ENCODE measurements around the gene IFITM5.
A peak's percentile ranks its signal among the peaks of the same experiment; 100 is the strongest.

Gene IFITM5

DNA sequence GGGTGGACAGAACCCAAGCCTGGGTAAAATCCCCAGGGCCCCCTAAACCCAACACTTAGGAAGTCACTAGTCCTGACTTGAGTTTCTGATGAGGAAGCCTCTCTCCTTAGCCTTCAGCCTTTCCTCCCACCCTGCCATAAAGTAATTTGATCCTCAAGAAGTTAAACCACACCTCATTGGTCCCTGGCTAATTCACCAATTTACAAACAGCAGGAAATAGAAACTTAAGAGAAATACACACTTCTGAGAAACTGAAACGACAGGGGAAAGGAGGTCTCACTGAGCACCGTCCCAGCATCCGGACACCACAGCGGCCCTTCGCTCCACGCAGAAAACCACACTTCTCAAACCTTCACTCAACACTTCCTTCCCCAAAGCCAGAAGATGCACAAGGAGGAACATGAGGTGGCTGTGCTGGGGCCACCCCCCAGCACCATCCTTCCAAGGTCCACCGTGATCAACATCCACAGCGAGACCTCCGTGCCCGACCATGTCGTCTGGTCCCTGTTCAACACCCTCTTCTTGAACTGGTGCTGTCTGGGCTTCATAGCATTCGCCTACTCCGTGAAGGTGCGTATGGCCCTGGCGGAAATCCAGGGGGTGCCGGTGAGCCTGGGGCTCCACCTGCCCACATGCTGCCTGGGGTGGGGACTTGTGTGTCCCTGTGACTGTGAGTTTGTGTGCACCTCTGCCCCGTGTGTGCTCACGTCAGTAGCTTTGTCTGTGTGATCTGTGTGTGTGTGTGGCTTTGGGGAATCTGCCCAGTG is 14.6 kb upstream of the IFITM5 start, which contains the start of gene IFITM1:
IFITM1 (plus strand) TSS at position 254 of the 767 bp plus-strand sequence; CDS start at position 385, 131 bp downstream.
- 0 out of 2 replicates have a peak, but pooled peaks have one; percentile 20 for TF ChIP-seq TCF12 (IDR thresholded peaks at IDR 0.05; ENCODE audit: low read depth)
- TF ChIP-seq YY1 (IDR thresholded peaks at IDR 0.05; ENCODE audit: low read depth), result no peak
- no peak for TF ChIP-seq TAF1 (IDR thresholded peaks at IDR 0.05; ENCODE audit: low read depth)

DNA sequence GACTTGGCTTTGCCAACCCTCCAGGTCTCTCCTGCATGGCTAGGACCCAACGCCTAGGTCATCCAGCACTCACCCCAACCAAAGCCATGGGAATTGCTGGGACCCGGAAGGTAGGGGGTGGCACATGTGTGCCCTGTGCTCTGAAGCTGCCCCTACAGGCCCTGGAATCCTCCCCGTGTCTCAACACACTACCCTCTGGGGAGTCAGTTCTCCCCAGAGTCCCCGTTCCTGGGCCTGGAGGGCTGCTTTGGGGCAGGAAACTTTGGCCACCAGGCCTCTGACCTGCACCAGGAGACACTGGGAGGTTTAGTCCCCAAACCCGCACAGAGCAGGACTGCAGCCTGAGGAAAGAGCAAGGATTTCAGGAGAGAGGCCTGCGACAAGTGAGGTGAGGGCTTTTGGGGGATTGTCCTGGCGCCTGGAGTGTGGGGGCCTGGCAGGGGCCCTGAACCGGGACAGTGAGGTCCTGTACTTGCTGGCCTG is 14.0 kb upstream of the IFITM5 start:
- TF ChIP-seq YY1 (IDR thresholded peaks at IDR 0.05; ENCODE audit: low read depth), result no peak
- TF ChIP-seq TCF12 (IDR thresholded peaks at IDR 0.05; ENCODE audit: low read depth), result 0 out of 2 replicates have a peak, but pooled peaks have one; percentile 24

DNA sequence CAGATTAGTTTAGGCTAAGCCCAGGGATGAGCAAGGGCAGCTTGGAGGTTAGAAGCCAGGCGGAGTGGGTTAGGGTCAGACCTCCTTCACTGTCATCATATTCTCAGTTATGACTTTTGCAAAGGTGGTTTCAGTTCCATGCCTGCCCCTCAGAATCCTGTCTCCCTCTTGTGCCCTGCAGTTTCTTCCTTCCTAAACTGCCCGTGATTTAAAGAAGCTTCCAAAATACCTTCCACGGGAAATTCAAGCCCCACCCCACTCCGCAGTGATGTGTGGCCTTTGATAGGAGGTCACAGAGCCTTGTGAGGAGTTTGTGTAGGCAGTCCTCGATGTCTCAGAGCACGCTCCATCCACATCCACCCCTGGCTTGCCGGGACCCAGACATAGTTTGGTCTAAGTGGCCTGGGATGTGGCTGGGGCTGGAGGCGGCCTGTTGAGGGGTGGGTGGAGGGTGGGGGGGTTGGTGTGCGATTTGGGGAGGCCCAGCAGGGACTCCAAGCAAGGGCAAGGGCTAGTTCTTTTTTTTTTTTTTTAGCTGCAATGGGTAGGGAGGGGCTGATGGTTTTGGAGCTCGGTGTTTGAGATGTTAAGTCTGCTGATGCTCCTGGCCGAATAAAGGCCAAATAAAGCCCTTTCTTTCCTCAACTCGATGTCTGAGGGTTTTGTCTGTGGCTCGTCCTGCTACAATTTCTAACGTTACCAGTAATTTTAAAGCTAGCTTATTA is 12.9 kb upstream of the IFITM5 start:
- TF ChIP-seq, protein P1, sequence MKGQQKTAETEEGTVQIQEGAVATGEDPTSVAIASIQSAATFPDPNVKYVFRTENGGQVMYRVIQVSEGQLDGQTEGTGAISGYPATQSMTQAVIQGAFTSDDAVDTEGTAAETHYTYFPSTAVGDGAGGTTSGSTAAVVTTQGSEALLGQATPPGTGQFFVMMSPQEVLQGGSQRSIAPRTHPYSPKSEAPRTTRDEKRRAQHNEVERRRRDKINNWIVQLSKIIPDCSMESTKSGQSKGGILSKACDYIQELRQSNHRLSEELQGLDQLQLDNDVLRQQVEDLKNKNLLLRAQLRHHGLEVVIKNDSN (IDR thresholded peaks at IDR 0.05), result no peak
- TF ChIP-seq CREB1 (IDR thresholded peaks at IDR 0.05; ENCODE audit: low read depth) (no peak), TCF12 (IDR thresholded peaks at IDR 0.05; ENCODE audit: low read depth) (no peak), ZBTB7A (IDR thresholded peaks at IDR 0.05; ENCODE audit: low read depth) (no peak), FOXM1 (IDR thresholded peaks at IDR 0.05; ENCODE audit: borderline replicate concordance, low read depth) (no peak), TEAD4 (IDR thresholded peaks at IDR 0.05) (no peak), RAD21 (IDR thresholded peaks at IDR 0.05; ENCODE audit: low read depth) (no peak), TAF1 (IDR thresholded peaks at IDR 0.05; ENCODE audit: low read depth) (no peak), EGR1 (IDR thresholded peaks at IDR 0.05) (no peak), NFIC (IDR thresholded peaks at IDR 0.05) (no peak), YY1 (IDR thresholded peaks at IDR 0.05; ENCODE audit: low read depth) (no peak), CEBPB (IDR thresholded peaks at IDR 0.05) (no peak), EP300 (IDR thresholded peaks at IDR 0.05; ENCODE audit: borderline replicate concordance) (no peak)
- TF ChIP-seq, protein P2, sequence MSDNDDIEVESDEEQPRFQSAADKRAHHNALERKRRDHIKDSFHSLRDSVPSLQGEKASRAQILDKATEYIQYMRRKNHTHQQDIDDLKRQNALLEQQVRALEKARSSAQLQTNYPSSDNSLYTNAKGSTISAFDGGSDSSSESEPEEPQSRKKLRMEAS (IDR thresholded peaks at IDR 0.05), result no peak
- TF ChIP-seq, protein P3, sequence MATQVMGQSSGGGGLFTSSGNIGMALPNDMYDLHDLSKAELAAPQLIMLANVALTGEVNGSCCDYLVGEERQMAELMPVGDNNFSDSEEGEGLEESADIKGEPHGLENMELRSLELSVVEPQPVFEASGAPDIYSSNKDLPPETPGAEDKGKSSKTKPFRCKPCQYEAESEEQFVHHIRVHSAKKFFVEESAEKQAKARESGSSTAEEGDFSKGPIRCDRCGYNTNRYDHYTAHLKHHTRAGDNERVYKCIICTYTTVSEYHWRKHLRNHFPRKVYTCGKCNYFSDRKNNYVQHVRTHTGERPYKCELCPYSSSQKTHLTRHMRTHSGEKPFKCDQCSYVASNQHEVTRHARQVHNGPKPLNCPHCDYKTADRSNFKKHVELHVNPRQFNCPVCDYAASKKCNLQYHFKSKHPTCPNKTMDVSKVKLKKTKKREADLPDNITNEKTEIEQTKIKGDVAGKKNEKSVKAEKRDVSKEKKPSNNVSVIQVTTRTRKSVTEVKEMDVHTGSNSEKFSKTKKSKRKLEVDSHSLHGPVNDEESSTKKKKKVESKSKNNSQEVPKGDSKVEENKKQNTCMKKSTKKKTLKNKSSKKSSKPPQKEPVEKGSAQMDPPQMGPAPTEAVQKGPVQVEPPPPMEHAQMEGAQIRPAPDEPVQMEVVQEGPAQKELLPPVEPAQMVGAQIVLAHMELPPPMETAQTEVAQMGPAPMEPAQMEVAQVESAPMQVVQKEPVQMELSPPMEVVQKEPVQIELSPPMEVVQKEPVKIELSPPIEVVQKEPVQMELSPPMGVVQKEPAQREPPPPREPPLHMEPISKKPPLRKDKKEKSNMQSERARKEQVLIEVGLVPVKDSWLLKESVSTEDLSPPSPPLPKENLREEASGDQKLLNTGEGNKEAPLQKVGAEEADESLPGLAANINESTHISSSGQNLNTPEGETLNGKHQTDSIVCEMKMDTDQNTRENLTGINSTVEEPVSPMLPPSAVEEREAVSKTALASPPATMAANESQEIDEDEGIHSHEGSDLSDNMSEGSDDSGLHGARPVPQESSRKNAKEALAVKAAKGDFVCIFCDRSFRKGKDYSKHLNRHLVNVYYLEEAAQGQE (IDR thresholded peaks at IDR 0.05; ENCODE audit: low read depth), result no peak

DNA sequence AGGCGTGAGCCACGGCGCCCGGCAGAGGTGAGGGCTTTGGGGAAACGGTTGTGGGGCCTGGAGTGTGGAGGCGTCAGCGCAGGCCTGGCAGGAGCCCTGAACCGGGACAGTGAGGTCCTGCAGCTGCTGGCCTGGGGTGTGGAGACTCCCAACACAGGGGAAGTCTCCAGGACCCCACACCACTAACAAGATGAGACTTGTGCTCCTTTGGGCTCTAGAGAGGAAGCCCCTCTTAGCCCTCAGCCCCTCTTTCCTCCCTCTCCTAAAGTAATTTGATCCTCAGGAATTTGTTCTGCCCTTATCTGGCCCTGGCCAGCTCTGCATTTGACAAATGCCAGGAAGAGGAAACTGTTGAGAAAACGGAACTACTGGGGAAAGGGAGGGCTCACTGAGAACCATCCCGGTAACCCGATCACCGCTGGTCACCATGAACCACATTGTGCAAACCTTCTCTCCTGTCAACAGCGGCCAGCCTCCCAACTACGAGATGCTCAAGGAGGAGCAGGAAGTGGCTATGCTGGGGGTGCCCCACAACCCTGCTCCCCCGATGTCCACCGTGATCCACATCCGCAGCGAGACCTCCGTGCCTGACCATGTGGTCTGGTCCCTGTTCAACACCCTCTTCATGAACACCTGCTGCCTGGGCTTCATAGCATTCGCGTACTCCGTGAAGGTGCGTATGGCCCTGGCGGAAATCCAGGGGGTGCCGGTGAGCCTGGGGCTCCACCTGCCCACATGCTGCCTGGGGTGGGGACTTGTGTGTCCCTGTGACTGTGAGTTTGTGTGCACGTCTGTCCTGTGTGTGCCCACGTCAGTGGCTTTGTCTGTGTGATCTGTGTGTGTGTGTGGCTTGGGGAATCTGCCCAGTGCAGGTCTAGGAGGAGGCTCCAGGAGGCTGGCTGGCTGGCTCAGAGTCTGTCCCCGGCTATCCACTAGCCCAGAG is 8.7 kb upstream of the IFITM5 start, which contains the start of gene IFITM2:
IFITM2 (plus strand) TSS at position 51 of the 943 bp plus-strand sequence; CDS start at position 428, 377 bp downstream.
- TF ChIP-seq TEAD4 (IDR thresholded peaks at IDR 0.05), result peak; percentile 53
- TF ChIP-seq CEBPB (IDR thresholded peaks at IDR 0.05), result 0 out of 2 replicates have a peak, but pooled peaks have one; percentile 22

DNA sequence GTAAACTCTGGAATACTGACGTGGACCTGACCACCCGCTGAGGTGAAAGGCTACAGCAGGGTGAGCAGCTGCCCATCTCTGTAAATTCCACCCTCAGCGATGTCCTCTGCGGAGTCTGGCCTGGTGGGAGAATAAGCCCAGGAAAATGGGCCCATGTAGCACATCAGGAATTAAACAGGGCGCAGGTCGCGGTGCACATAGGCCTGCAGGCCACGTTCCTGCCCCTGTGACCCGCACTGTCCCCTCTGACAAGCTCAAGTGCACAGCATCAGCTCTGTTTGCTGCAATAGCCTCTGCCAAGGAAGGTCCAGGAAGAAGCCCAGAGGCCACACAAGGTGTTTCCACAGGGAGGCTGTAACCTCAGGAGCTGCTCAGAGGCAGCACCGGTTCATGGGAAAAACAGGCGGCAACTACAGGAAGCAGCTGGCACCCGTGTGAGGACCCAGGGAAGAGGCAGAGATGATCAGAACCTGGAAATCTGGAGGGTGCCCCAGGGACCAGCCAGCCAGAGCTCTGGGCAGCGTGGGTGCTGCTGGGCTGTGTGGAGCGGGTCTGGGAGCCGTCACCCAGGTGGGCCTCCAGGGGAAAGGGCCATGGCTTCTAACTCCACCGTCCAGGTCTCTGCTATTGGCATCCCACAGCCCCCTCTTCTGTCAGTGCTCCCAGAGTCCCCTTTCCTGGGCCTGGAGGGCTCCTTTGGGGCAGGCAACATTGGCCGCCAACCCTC is 7.5 kb upstream of the IFITM5 start:
- no peak for TF ChIP-seq ZBTB7A (IDR thresholded peaks at IDR 0.05; ENCODE audit: low read depth)
- TF ChIP-seq NFIC (IDR thresholded peaks at IDR 0.05), result no peak
- TF ChIP-seq, protein P2 (IDR thresholded peaks at IDR 0.05), result no peak
- TF ChIP-seq TAF1 (IDR thresholded peaks at IDR 0.05; ENCODE audit: low read depth), result no peak
- TF ChIP-seq RAD21 (IDR thresholded peaks at IDR 0.05; ENCODE audit: low read depth), result no peak
- TF ChIP-seq FOXM1 (IDR thresholded peaks at IDR 0.05; ENCODE audit: borderline replicate concordance, low read depth), result no peak
- no peak for TF ChIP-seq EGR1 (IDR thresholded peaks at IDR 0.05)
- TF ChIP-seq TEAD4 (IDR thresholded peaks at IDR 0.05), result no peak
- no peak for TF ChIP-seq CREB1 (IDR thresholded peaks at IDR 0.05; ENCODE audit: low read depth)
- TF ChIP-seq EP300 (IDR thresholded peaks at IDR 0.05; ENCODE audit: borderline replicate concordance), result no peak
- TF ChIP-seq, protein P3 (IDR thresholded peaks at IDR 0.05; ENCODE audit: low read depth), result no peak
- no peak for TF ChIP-seq CEBPB (IDR thresholded peaks at IDR 0.05)
- TF ChIP-seq, protein P1 (IDR thresholded peaks at IDR 0.05), result no peak
